Central memory CD8-positive, alpha-beta T cell (primary cell): Measurements from ENCODE around the gene SPATA31D4.
"Not testable (repeated sequence)": the region's sequence is repeated elsewhere in the genome, so short reads cannot be mapped to it uniquely, and the experiment has no call there.

ENCODE experiments used
- ATAC-seq: fragments of 150-1000 bp; cut with Tn5 transposase; replicated peaks from 2 replicates; pipeline ENCODE4 v1.10.0; 2022; ENCODE audit warnings: mild to moderate bottlenecking, moderate FRiP score, moderate number of reproducible peaks; ENCODE audit not compliant: poor library complexity, severe bottlenecking; ENCODE audit errors: extremely low read depth
- DNase-seq, 2 donors: peaks; one replicate each; pipeline ENCODE4 v3.0.0; 2021; ENCODE audit warnings: low spot score in 2 of 2
- H3K27ac Mint-ChIP-seq: one replicate; pipeline ENCODE4 v1.8.0; 2022; ENCODE audit warnings: low read depth, mild to moderate bottlenecking, moderate library complexity, mixed read lengths
- H3K27me3 Mint-ChIP-seq: one replicate; pipeline ENCODE4 v1.8.0; 2022; ENCODE audit warnings: mixed read lengths
- H3K36me3 Mint-ChIP-seq: one replicate; pipeline ENCODE4 v1.8.0; 2022; ENCODE audit warnings: mild to moderate bottlenecking, moderate library complexity, mixed read lengths; ENCODE audit not compliant: insufficient read depth
- H3K4me1 Mint-ChIP-seq: one replicate; pipeline ENCODE4 v1.8.0; 2022; ENCODE audit warnings: mixed read lengths
- H3K4me3 Mint-ChIP-seq: one replicate; pipeline ENCODE4 v1.8.0; 2022; ENCODE audit warnings: mild to moderate bottlenecking, moderate library complexity, mixed read lengths
- H3K9me3 Mint-ChIP-seq: one replicate; pipeline ENCODE4 v1.8.0; 2022; ENCODE audit warnings: mixed read lengths

Gene SPATA31D4

DNA sequence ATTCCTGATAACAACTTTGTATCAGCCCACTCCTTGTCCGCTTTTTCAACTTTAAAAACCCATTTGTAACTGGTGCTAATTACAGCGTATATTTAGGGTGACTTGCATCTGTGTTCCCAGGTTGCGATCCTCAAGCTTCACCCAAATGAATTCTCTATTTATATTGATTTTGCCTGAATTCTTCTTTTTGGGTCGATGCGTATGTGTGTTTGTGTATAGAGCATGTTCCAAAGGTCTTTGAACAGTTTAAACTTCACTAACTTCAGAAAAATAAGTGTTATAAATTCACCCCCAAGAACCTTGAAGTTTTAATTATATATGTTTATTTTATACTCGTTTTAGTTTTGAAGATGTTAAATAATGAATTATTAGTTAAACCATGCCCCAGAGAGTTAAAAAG, 16.1 kb upstream of the SPATA31D4 start:
- H3K9me3 Mint-ChIP-seq = peaks cover 16% of the 10 kb centered on the region
- DNase-seq (no peak), ATAC-seq (no peak)
- H3K36me3 Mint-ChIP-seq = peaks cover 2% of the 10 kb centered on the region
- H3K27me3 Mint-ChIP-seq = no peaks in the 10 kb centered on the region
- no peaks in the 10 kb centered on the region for H3K4me1 Mint-ChIP-seq
- H3K4me3 Mint-ChIP-seq = no peak overlapping the region
- no peak overlapping the region for H3K27ac Mint-ChIP-seq

DNA sequence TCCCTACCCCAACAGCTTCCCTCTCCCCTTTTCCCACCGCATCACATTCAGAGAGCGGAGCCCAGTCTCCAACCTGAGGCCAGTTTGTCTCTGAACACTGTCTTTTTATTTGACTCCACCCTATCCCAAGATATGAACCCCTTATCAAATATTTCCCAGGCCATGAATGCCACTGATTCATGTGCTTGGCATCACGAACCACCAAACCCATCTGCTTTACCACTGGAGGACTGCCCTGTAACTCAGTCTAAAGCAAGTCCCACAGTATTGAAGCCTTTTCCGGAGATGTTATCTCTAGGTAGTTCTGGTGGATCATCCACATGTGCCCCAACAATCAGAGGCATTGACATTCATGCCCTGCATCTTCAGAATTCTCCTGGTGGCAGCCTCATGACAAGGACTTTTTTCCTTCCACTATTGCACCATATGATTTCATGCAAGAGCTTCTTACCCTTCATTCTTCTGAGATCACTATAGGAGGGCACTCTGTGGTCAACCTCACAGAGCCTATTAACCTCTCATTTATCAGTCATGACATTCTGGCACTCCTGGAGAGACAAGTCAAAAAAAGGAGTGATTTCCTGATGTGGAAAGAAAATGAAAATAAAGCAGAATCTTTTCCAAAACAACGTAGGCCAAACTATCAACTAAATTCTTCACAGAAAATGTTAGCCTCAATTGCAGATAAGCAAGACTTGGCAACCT, 12.3 kb upstream of the SPATA31D4 start:
- H3K9me3 Mint-ChIP-seq = peaks cover 14% of the 10 kb centered on the region
- H3K27ac Mint-ChIP-seq = no peak overlapping the region
- H3K4me3 Mint-ChIP-seq = no peak overlapping the region
- DNase-seq = no peak
- H3K27me3 Mint-ChIP-seq = no peaks in the 10 kb centered on the region
- ATAC-seq = no peak
- H3K36me3 Mint-ChIP-seq = peaks cover 2% of the 10 kb centered on the region
- no peaks in the 10 kb centered on the region for H3K4me1 Mint-ChIP-seq

DNA sequence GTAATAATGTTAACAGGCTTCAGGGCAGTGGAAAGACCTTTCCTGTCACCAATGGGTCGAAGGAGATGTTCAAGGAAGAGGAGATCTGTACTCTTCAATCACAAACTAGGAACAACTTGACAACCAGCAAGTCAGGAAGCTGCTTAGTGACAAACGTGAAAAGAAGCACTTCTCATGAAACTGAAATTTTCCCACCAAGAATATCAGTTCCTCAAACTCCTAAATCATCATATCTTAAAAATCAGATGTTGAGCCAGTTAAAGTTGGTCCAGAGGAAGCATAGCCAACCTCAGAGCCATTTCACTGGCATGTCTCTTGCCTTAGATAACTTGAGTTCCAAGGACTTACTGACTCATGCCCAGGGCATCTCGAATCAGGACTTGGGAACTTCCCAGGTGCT, 9.7 kb upstream of the SPATA31D4 start:
- peaks cover 14% of the 10 kb centered on the region for H3K9me3 Mint-ChIP-seq
- H3K4me1 Mint-ChIP-seq, H3K27me3 Mint-ChIP-seq, H3K36me3 Mint-ChIP-seq, DNase-seq, H3K4me3 Mint-ChIP-seq, H3K27ac Mint-ChIP-seq: not testable (repeated sequence)
- peak; percentile 10 for ATAC-seq

DNA sequence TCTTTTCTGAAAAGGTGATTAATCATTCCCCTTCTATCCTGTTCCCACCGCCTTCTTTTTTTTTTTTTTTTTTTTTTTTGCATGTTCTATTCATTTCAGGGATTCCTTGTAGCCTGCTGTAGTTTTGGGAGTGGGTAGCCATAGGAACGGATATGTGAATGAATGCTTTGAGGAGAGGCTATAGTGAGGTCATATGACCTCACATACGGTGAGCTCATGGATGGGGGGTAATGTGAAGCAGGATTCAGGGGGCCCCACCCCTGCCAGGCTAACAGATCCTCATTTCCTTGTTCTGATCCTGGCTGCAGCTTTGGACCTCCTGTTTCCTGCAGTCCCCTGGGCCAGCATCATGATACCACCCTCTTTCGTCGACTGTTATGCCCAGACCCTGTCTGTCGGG, 1.9 kb downstream of the SPATA31D4 start:
- not testable (repeated sequence) for ATAC-seq, DNase-seq, H3K27me3 Mint-ChIP-seq, H3K9me3 Mint-ChIP-seq, H3K27ac Mint-ChIP-seq, H3K4me1 Mint-ChIP-seq, H3K36me3 Mint-ChIP-seq, H3K4me3 Mint-ChIP-seq

DNA sequence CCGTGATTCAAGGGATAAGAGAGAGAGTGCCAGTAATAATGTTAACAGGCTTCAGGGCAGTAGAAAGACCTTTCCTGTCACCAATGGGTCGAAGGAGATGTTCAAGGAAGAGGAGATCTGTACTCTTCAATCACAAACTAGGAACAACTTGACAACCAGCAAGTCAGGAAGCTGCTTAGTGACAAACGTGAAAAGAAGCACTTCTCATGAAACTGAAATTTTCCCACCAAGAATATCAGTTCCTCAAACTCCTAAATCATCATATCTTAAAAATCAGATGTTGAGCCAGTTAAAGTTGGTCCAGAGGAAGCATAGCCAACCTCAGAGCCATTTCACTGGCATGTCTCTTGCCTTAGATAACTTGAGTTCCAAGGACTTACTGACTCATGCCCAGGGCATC, 5.3 kb downstream of the SPATA31D4 start:
- H3K9me3 Mint-ChIP-seq, ATAC-seq, H3K4me3 Mint-ChIP-seq, H3K27me3 Mint-ChIP-seq, H3K27ac Mint-ChIP-seq, H3K36me3 Mint-ChIP-seq, H3K4me1 Mint-ChIP-seq, DNase-seq: not testable (repeated sequence)

DNA sequence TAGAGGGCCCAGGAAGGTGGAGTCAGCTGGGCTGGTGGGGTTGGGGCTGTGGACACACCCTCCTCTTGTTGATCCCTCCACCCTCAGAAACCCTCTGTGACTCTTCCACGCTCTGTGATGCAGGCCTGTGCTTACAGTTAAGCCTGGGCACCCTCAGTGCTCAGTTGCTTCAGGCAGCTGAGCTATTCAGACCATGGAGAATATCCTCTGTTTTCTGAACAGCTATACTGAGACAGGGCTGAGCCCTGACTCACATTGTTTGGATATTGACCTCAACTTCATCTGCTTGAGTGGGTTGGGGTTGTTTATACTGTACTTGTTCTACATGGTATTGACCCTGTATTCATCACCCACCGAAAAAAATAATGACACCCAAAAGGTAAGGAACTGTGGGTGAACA, 15.2 kb downstream of the SPATA31D4 start, which contains the start of gene SPATA31D3:
Gene SPATA31D3 (plus strand): TSS at position 108 of the 400 bp plus-strand sequence. CDS start 86 bp downstream, at position 194.
- H3K9me3 Mint-ChIP-seq, H3K27ac Mint-ChIP-seq, H3K36me3 Mint-ChIP-seq, H3K4me1 Mint-ChIP-seq, H3K4me3 Mint-ChIP-seq, H3K27me3 Mint-ChIP-seq, DNase-seq, ATAC-seq: not testable (repeated sequence)

DNA sequence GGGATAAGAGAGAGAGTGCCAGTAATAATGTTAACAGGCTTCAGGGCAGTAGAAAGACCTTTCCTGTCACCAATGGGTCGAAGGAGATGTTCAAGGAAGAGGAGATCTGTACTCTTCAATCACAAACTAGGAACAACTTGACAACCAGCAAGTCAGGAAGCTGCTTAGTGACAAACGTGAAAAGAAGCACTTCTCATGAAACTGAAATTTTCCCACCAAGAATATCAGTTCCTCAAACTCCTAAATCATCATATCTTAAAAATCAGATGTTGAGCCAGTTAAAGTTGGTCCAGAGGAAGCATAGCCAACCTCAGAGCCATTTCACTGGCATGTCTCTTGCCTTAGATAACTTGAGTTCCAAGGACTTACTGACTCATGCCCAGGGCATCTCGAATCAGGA, 20.4 kb downstream of the SPATA31D4 start:
- not testable (repeated sequence) for H3K27me3 Mint-ChIP-seq

DNA sequence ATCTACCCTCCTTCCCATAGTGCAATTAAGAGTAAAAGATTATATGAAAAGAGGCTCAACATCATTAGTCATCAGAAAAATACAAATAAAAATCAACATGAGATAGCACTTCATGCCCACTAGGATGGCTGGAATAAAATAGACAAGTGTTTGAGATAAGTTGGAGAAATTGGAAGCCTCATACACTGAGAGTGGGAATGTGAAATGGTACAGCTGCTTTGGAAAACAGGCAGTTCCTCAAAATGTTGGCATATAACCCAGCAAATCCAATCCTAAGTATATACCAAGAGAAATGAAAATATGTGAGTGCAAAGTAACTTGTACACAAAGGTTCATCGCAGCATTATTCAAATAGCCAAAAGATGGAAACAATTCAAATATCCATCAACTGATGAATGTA, 24.9 kb downstream of the SPATA31D4 start:
- DNase-seq (no peak), ATAC-seq (no peak)
- Mint-ChIP-seq H3K27me3 (no peaks in the 10 kb centered on the region), H3K4me1 (no peaks in the 10 kb centered on the region), H3K4me3 (no peak overlapping the region), H3K9me3 (peaks cover 24% of the 10 kb centered on the region), H3K36me3 (no peaks in the 10 kb centered on the region), H3K27ac (no peak overlapping the region)

More for the DNA sequence above, 20.4 kb downstream of the SPATA31D4 start:
- DNase-seq, H3K4me1 Mint-ChIP-seq, H3K36me3 Mint-ChIP-seq, H3K27ac Mint-ChIP-seq, H3K4me3 Mint-ChIP-seq, ATAC-seq, H3K9me3 Mint-ChIP-seq: not testable (repeated sequence)

DNA sequence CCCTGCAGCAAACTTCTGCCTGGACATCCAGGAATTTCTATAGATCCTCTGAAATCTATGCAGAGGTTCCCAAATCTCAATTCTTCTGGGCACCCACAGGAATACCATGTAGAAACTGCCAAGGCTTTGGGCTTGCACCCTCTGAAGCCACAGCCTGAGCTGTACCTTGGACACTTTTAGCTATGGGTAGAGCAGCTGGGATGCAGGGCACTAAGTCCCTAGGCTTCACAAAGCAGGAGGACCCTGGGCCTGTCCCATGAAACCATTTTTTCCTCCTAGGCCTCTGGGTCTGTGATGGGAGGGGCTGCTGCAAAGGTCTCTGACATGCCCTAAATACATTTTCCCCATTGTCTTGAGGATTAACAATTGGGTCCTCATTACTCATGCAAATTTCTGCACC, 27.4 kb downstream of the SPATA31D4 start:
- DNase-seq = no peak
- Mint-ChIP-seq H3K9me3 (peaks cover 32% of the 10 kb centered on the region), H3K36me3 (no peaks in the 10 kb centered on the region), H3K4me1 (no peaks in the 10 kb centered on the region), H3K27ac (no peak overlapping the region), H3K4me3 (no peak overlapping the region), H3K27me3 (no peaks in the 10 kb centered on the region)
- ATAC-seq = no peak

DNA sequence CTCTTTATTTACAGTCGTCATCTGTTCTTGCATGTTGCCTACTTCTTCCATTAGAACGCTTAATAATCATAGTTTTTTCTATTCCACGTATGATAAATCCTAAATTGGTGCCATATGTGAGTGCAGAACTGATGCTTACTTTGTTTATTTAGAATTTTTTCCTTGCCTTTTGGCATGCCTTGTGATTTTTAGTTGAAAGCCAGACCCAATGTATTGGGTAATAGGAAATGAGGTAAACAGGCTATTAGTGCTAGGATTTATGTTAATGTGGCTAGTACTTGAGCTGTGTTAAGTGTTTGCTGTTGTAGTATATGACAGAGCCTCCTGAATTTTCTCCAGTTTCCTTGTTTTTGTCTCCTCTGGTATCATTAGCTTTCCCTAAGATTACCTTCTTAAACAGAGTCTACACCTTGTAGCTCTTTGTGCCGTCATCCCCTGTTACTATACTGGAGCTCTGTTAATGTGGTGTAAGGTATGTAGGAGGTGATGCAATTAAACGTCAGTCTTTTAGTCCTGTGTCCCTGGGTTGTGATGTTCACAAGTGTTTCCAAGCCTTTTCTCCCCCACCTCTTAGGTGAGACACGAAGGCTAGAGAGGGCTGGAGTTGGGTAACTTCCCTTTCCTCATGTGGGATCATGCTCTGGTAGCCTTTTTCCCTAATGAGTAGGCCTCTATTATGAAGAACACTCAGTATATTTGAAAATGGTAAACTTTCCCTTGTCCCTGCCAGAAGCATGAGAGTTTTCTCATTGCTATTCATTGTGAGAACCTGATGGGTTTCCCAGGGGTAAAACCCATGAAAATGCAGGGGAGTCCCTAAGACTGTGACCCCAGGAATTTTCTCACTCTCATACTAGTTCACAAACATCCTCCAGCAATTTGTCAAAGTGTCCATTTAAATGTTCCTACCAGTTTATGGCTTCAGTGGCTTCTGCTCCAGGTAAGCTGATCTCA, 36.3 kb downstream of the SPATA31D4 start:
- Mint-ChIP-seq H3K36me3 (no peaks in the 10 kb centered on the region), H3K27ac (no peak overlapping the region), H3K27me3 (no peaks in the 10 kb centered on the region), H3K4me1 (no peaks in the 10 kb centered on the region), H3K9me3 (peaks cover 25% of the 10 kb centered on the region), H3K4me3 (no peak overlapping the region)
- ATAC-seq = no peak
- no peak for DNase-seq

DNA sequence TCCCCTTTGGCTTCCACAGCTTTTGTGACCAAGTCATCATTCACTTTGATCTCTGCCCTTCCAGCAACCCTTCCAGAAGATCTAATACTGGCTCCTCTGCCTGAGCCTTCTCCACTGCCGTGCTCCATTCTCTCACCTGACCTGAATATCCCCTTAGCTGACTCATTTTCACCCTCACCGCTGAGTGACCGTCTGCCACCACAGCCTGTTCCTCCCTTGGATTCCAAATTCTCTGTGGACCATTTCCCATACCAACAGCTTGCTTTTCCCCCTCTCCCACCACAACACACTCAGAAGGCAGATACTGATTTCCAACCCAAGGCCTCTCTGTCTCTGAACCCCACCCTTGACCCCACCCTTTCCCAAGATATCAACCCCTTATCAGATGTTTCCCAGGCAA, 39.8 kb downstream of the SPATA31D4 start:
- DNase-seq (no peak), ATAC-seq (no peak)
- H3K27ac Mint-ChIP-seq = no peak overlapping the region
- no peaks in the 10 kb centered on the region for H3K27me3 Mint-ChIP-seq
- H3K9me3 Mint-ChIP-seq = peaks cover 38% of the 10 kb centered on the region
- H3K4me3 Mint-ChIP-seq = no peak overlapping the region
- no peaks in the 10 kb centered on the region for H3K4me1 Mint-ChIP-seq
- H3K36me3 Mint-ChIP-seq = no peaks in the 10 kb centered on the region

DNA sequence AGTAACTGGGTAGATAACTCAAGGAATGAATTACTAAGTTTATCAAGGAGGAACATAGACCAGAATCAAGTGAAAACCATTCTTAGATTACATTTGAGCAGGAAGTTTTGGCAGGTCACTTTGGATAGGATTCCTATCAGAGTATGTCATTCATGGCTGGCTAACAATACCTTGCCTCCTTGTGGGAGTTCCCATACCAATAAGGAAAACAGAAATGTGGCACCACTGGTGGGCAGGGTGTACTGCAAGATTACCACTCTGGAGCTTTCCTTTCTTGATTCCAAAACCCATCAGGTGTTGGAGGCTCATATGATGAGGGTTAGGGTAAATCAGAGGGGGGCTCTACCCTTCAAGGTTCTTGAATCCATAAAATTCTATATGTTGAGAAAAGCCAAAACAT, 41.7 kb downstream of the SPATA31D4 start:
- H3K27me3 Mint-ChIP-seq = no peaks in the 10 kb centered on the region
- ATAC-seq (no peak), DNase-seq (no peak)
- H3K4me3 Mint-ChIP-seq = no peak overlapping the region
- no peaks in the 10 kb centered on the region for H3K4me1 Mint-ChIP-seq
- peaks cover 31% of the 10 kb centered on the region for H3K9me3 Mint-ChIP-seq
- no peaks in the 10 kb centered on the region for H3K36me3 Mint-ChIP-seq
- H3K27ac Mint-ChIP-seq = no peak overlapping the region

DNA sequence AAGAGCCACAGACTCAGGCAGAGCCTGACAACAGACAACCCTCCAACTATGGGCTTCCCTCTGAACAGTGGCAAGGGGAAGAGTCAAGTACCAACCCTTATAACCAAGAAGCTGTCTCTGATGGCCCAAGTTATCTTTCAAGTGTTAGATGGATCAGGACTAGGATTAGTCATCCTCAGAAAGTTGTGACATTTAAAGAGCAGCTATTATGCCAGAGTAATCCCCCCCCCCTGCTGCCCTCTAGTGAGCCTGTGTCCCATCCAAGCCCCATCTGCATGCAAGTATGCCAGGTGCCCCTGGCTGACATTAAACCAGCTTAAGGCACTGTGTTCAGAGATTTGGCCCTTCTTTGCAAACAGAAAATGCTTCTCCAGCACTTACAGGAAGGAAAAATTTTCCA, 43.5 kb downstream of the SPATA31D4 start:
- ATAC-seq = no peak
- Mint-ChIP-seq H3K27ac (no peak overlapping the region), H3K4me3 (no peak overlapping the region), H3K9me3 (peaks cover 31% of the 10 kb centered on the region), H3K36me3 (no peaks in the 10 kb centered on the region), H3K27me3 (no peaks in the 10 kb centered on the region), H3K4me1 (no peaks in the 10 kb centered on the region)
- no peak for DNase-seq
